Epithelial cell of esophagus (primary cell): Measurements from ENCODE around the gene TIMM8A.

Experiments used
- DNase-seq: peaks from one replicate; pipeline ENCODE4 v3.0.0; 2010; ENCODE audit warnings: low read depth
- H3K4me3 ChIP-seq: 2 replicates; pipeline ENCODE4 v1.5.1; 2011; ENCODE audit warnings: mild to moderate bottlenecking, low read length, control low read depth
- CTCF ChIP-seq: IDR thresholded peaks from 2 replicates; pipeline ENCODE4 v1.5.1; 2011; ENCODE audit warnings: low read depth, mild to moderate bottlenecking, low read length, control low read depth, inconsistent platforms; ENCODE audit not compliant: insufficient read depth; ENCODE audit errors: missing control alignments

The TIMM8A gene

DNA sequence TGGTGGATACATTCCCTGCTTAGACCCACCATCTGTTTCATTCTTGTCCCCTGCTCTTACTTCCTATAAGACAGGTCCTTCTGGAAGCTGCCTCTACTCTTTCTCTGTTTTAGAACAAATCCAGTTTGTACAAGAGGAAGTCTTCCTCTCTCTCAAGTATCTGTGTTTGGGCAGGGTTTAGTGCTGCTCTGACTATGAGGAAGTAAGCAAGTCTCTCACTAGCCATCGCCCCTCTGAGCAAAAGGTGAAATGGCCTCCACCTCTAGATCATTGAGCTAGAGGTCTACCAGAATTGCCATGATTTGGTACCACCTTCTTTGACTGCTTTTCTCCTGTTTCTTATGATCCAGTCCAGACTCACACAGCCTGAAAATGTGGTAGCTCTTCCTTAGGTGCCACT is 29.0 kb upstream of the TIMM8A start:
- H3K4me3 ChIP-seq, result no peak overlapping the region
- DNase-seq, result no peak
- no peak for TF ChIP-seq CTCF

- DNase-seq, result no peak
- TF ChIP-seq CTCF, result no peak
- H3K4me3 ChIP-seq, result no peak overlapping the region
Observed at GRCh38 chrX:101370888-101371504, 22.5 kb upstream of the TIMM8A start.

DNA sequence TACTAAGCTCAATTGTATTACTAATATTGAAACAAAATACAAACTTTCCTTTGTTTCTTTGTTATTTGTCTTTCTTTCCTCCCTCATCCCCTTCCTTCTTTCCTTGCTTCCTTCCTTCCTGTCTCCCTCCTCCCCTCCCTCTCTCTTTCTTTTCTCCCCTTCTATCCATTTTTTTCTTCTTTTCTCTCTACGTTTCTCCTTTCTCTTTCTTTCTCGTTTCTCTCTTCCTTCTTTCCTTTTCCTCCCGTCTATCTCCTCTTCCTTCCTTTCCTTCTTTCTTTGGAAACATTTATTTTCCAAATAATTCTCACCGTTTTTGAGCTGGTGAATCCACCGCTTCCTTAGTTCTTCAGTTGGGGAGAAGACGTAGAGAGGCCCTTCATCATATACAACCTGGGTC is 21.1 kb upstream of the TIMM8A start:
- no peak for DNase-seq
- no peak for TF ChIP-seq CTCF
- no peak overlapping the region for H3K4me3 ChIP-seq

GRCh38 chrX:101368800-101369199 is 20.3 kb upstream of the TIMM8A start:
- no peak for TF ChIP-seq CTCF
- no peak for DNase-seq
- no peak overlapping the region for H3K4me3 ChIP-seq

DNA sequence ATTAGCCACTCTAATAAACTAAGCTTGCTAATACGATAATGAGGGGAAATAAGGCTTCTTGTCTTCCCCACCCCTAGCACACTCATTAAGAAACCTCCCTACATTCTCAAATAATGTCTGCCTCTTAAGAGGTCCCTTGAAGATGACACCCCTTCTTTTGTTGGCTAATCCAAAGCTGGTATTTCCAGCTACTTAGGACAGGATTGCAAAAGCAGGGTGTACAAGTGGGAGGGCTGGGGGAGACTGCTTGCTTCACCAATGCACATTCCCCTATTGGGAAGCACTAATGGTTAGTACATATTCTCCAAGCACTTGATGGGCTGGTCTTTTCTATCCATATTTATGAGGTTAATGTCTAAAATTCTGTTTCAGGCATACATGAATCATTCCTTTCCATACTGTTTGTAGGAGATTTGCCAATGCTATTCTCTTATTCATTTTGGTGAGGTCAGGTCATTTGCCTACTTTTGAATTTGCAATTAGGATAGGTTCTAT is 16.8 kb upstream of the TIMM8A start:
- H3K4me3 ChIP-seq, result no peak overlapping the region
- TF ChIP-seq CTCF, result no peak
- DNase-seq, result peak; percentile 32

DNA sequence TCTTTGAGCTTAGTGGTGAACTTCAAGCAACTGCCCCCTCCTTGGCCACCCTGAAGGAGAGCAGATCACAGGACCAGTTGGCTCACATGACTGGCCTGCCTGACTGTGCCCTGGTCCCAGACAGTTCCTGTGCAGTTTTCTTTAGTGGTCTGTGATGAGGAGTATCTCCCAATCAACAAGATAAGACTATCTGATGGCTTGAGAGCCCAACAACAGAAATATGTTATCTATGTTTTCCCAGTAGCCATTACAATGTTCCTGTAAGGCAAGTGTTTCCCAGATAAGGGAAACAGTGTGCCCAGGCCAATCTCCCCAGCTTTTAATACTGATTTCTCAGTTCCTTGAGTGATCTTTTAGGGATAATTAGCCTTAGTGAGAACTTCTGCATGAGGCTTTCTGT is 14.2 kb upstream of the TIMM8A start:
- TF ChIP-seq CTCF, result no peak
- no peak for DNase-seq
- H3K4me3 ChIP-seq, result no peak overlapping the region

DNA sequence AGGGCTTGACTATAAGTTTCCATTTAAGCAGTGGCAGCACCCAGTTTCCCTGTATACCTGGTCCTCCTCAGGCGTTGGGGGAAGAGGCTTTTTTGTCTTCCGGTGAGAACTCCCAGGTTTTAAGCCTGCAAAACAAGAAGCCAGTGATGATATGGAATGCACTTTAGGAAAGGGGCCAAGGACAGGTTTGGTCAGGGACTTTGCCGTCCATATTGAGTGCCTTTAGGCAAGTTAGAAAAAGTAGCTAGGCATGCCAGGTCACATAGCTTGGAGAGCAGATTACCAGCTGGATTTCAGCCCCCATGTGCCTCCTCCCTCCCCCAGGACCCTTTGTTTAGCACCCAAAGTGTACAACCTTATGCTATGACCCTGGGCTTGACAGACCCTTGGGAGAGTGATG is 13.6 kb upstream of the TIMM8A start:
- TF ChIP-seq CTCF, result no peak
- H3K4me3 ChIP-seq, result no peak overlapping the region
- peak; percentile 2 for DNase-seq
